ENCODE measurements around the gene KDM8.

KDM8 gene

GRCh38 chr16:27251541-27252205 is 48.3 kb downstream of the KDM8 start:
- H2AFZ ChIP-seq (ENCODE audit: low read length), result no peak overlapping the region
- no peak overlapping the region for H3K4me2 ChIP-seq (ENCODE audit: low read depth, low read length, poor library complexity, severe bottlenecking)
- no peak overlapping the region for H3K4me3 ChIP-seq (ENCODE audit: low read length, poor library complexity, severe bottlenecking)
- H3K27me3 ChIP-seq (ENCODE audit: insufficient read depth, low read length, poor library complexity, severe bottlenecking), result no peaks in the 10 kb centered on the region
- no peak overlapping the region for H3K9ac ChIP-seq (ENCODE audit: low read depth, low read length, poor library complexity, severe bottlenecking)
- H3F3A ChIP-seq (ENCODE audit: low read depth), result no peaks in the 10 kb centered on the region
- no peaks in the 10 kb centered on the region for H3K9me3 ChIP-seq (ENCODE audit: insufficient read depth, low read depth, low read length)
- H3K4me1 ChIP-seq (ENCODE audit: insufficient read depth, low read length, poor library complexity, severe bottlenecking), result peaks cover 5% of the 10 kb centered on the region
- H3K36me3 ChIP-seq (ENCODE audit: insufficient read depth, low read length), result 0 out of 2 replicates have a peak, but pooled peaks cover 3% of the 10 kb centered on the region
- H4K20me1 ChIP-seq (ENCODE audit: insufficient read depth, low read length, poor library complexity, severe bottlenecking), result no peaks in the 10 kb centered on the region
- no peaks in the 10 kb centered on the region for H3K79me2 ChIP-seq (ENCODE audit: insufficient read depth, low read length)
- no peak for TF ChIP-seq CTCF (conservative IDR thresholded peaks at IDR 0.05; ENCODE audit: low read length)
- no peaks in the 10 kb centered on the region for H3K9me2 ChIP-seq (replicated peaks; ENCODE audit: low read depth, low read length)

- Histone ChIP-seq H3K79me2 (ENCODE audit: insufficient read depth, low read length) (no peaks in the 10 kb centered on the region), H3K4me3 (ENCODE audit: low read length, poor library complexity, severe bottlenecking) (no peak overlapping the region), H3K9ac (ENCODE audit: low read depth, low read length, poor library complexity, severe bottlenecking) (no peak overlapping the region), H3K4me2 (ENCODE audit: low read depth, low read length, poor library complexity, severe bottlenecking) (no peak overlapping the region), H4K20me1 (ENCODE audit: insufficient read depth, low read length, poor library complexity, severe bottlenecking) (no peaks in the 10 kb centered on the region), H2AFZ (ENCODE audit: low read length) (no peak overlapping the region), H3K9me2 (replicated peaks; ENCODE audit: low read depth, low read length) (no peaks in the 10 kb centered on the region), H3K4me1 (ENCODE audit: insufficient read depth, low read length, poor library complexity, severe bottlenecking) (peaks cover 5% of the 10 kb centered on the region), H3F3A (ENCODE audit: low read depth) (no peaks in the 10 kb centered on the region), H3K36me3 (ENCODE audit: insufficient read depth, low read length) (0 out of 2 replicates have a peak, but pooled peaks cover 3% of the 10 kb centered on the region), H3K9me3 (ENCODE audit: insufficient read depth, low read depth, low read length) (no peaks in the 10 kb centered on the region), H3K27me3 (ENCODE audit: insufficient read depth, low read length, poor library complexity, severe bottlenecking) (no peaks in the 10 kb centered on the region)
- TF ChIP-seq CTCF (conservative IDR thresholded peaks at IDR 0.05; ENCODE audit: low read length) (no peak), EZH2phosphoT487 (IDR thresholded peaks at IDR 0.05; ENCODE audit: borderline replicate concordance) (no peak)
Observed at GRCh38 chr16:27252206-27252585, 48.9 kb downstream of the KDM8 start.

GRCh38 chr16:27253526-27253930 is 50.2 kb downstream of the KDM8 start:
- Histone ChIP-seq H4K20me1 (ENCODE audit: insufficient read depth, low read length, poor library complexity, severe bottlenecking) (no peaks in the 10 kb centered on the region), H2AFZ (ENCODE audit: low read length) (no peak overlapping the region), H3K4me3 (ENCODE audit: low read length, poor library complexity, severe bottlenecking) (no peak overlapping the region), H3K9me2 (replicated peaks; ENCODE audit: low read depth, low read length) (no peaks in the 10 kb centered on the region), H3K9ac (ENCODE audit: low read depth, low read length, poor library complexity, severe bottlenecking) (no peak overlapping the region), H3F3A (ENCODE audit: low read depth) (no peaks in the 10 kb centered on the region), H3K27me3 (ENCODE audit: insufficient read depth, low read length, poor library complexity, severe bottlenecking) (no peaks in the 10 kb centered on the region), H3K4me2 (ENCODE audit: low read depth, low read length, poor library complexity, severe bottlenecking) (no peak overlapping the region), H3K79me2 (ENCODE audit: insufficient read depth, low read length) (no peaks in the 10 kb centered on the region), H3K9me3 (ENCODE audit: insufficient read depth, low read depth, low read length) (no peaks in the 10 kb centered on the region), H3K4me1 (ENCODE audit: insufficient read depth, low read length, poor library complexity, severe bottlenecking) (peaks cover 5% of the 10 kb centered on the region), H3K36me3 (ENCODE audit: insufficient read depth, low read length) (0 out of 2 replicates have a peak, but pooled peaks cover 3% of the 10 kb centered on the region)
- TF ChIP-seq EZH2phosphoT487 (IDR thresholded peaks at IDR 0.05; ENCODE audit: borderline replicate concordance), result no peak
- TF ChIP-seq CTCF (conservative IDR thresholded peaks at IDR 0.05; ENCODE audit: low read length), result no peak
